ENCODE data around the gene MIOX. TPM values are rescaled to one million over a fixed set of nuclear protein-coding genes. Genes with fewer than 3 reads are reported as not detected.

Gene MIOX
- total RNA-seq, 4 donors from 2014 or later: not detected

- Histone ChIP-seq H3K9me3 (no peaks in the 10 kb centered on the region), H3K4me1 (no peaks in the 10 kb centered on the region), H3K27me3 (no peaks in the 10 kb centered on the region), H3K27ac (no peak overlapping the region), H3K4me3 (no peak overlapping the region), H3K36me3 (no peaks in the 10 kb centered on the region)
- intact Hi-C loops (cut with DNase I; ENCODE audit: low total_unique reads): no loop called here
- DNase-seq: no peak
- TF ChIP-seq CTCF (IDR thresholded peaks at IDR 0.05): no peak
- TF ChIP-seq POLR2A (IDR thresholded peaks at IDR 0.05): no peak
These were observed 24.6 kb upstream of the MIOX start for GRCh38 chr22:50461979-50462540.

DNA sequence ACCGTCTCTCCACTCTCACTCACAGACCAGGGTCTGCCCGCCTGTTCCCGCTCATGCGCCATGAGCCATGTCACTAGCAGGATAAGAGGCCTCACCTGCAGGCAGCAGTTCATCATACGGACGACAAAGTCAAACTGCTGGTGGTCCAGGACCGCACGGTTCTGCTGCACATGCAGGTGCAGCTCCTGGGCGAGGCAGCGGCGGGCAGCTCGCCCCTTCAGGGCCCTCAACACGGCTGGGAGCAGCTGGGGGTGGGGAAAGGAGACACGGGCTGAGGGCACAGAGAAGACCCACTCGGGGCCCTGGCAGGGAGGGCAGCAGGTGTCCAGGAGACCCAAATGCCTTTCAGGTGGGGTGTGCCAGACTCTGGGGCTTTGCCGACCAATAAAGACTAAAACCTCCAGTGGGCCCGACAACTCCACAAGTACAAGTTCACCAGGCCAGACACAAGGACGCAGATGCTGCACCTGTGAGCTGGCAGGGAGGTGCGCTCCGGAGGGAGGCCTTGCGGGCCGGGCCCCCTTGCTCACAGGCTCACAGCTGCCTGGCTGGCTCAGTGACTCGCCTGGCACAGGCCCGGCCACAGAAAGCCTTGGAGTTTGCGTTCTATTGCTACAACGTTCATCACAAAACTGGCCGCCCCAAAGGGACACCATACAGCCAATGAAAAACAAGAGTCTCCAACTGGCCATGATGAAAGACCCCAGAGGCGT, 23.3 kb upstream of the MIOX start:
- DNase-seq: no peak
- TF ChIP-seq CTCF (IDR thresholded peaks at IDR 0.05): no peak
- no peak for TF ChIP-seq POLR2A (IDR thresholded peaks at IDR 0.05)
- H3K36me3 ChIP-seq: no peaks in the 10 kb centered on the region
- no peaks in the 10 kb centered on the region for H3K9me3 ChIP-seq
- H3K27ac ChIP-seq: no peak overlapping the region
- no peaks in the 10 kb centered on the region for H3K4me1 ChIP-seq
- no peak overlapping the region for H3K4me3 ChIP-seq
- intact Hi-C loops (cut with DNase I; ENCODE audit: low total_unique reads): no loop called here
- H3K27me3 ChIP-seq: no peaks in the 10 kb centered on the region

GRCh38 chr22:50464451-50464850, 22.2 kb upstream of the MIOX start:
- H3K36me3 ChIP-seq: no peaks in the 10 kb centered on the region
- no peaks in the 10 kb centered on the region for H3K9me3 ChIP-seq
- H3K4me1 ChIP-seq: no peaks in the 10 kb centered on the region
- no peak for DNase-seq
- TF ChIP-seq POLR2A (IDR thresholded peaks at IDR 0.05): no peak
- no peak for TF ChIP-seq CTCF (IDR thresholded peaks at IDR 0.05)
- H3K27me3 ChIP-seq: no peaks in the 10 kb centered on the region
- H3K27ac ChIP-seq: no peak overlapping the region
- no peak overlapping the region for H3K4me3 ChIP-seq
- intact Hi-C loops (cut with DNase I; ENCODE audit: low total_unique reads): no loop called here

- TF ChIP-seq POLR2A (IDR thresholded peaks at IDR 0.05) (no peak), CTCF (IDR thresholded peaks at IDR 0.05) (no peak)
- Histone ChIP-seq H3K4me1 (peaks cover 0 to 8% of the 10 kb centered on the region in 2 donors), H3K27me3 (no peaks in the 10 kb centered on the region), H3K9me3 (no peaks in the 10 kb centered on the region), H3K36me3 (no peaks in the 10 kb centered on the region), H3K27ac (no peak overlapping the region), H3K4me3 (no peak overlapping the region)
- intact Hi-C loops (cut with DNase I; ENCODE audit: low total_unique reads): no loop called here
- no peak for DNase-seq
These were observed 21.4 kb upstream of the MIOX start for GRCh38 chr22:50465066-50465930.

GRCh38 chr22:50467341-50467740, 19.3 kb upstream of the MIOX start:
- Histone ChIP-seq H3K27ac (no peak overlapping the region), H3K9me3 (no peaks in the 10 kb centered on the region), H3K36me3 (no peaks in the 10 kb centered on the region), H3K4me1 (peaks cover 0 to 10% of the 10 kb centered on the region in 2 donors), H3K4me3 (no peak overlapping the region), H3K27me3 (no peaks in the 10 kb centered on the region)
- intact Hi-C loops (cut with DNase I; ENCODE audit: low total_unique reads): no loop called here
- DNase-seq: no peak
- no peak for TF ChIP-seq CTCF (IDR thresholded peaks at IDR 0.05)
- no peak for TF ChIP-seq POLR2A (IDR thresholded peaks at IDR 0.05)

All from uterus (tissue), 4 donors.